AG08395 (cell line): Measurements from ENCODE around the gene RFX1.
"Not testable (repeated sequence)": the region's sequence is repeated elsewhere in the genome, so short reads cannot be mapped to it uniquely, and the experiment has no call there.

Source experiments
- DNase-seq: peaks from one replicate; pipeline ENCODE4 v3.0.0; 2012; ENCODE audit warnings: mixed read lengths, low spot score

Gene RFX1

DNA sequence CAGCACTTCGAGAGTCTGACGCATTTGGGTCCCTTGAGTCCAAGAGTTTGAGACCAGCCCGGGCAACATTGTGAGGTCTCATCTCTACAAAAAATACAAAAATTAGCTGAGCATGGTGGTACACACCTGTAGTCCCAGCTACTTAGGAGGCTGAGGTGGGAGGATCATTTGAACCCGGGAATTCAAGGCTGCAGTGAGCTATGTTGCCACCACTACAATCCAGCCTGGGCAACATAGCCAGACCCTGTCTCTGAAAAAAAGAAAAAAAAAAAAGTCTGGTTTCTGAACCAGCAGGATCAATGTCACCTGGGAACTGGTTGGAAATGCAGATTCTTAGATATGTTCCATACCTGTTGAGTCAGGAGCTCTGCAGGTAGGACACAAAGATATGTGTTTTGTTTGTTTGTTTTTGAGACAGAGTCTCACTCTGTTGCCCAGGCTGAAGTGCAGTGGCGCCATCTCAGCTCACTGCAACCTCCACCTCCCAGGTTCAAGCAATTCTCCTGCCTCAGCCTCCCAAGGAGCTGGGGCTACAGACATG, 20.6 kb upstream of the RFX1 start:
- not testable (repeated sequence) for DNase-seq

DNA sequence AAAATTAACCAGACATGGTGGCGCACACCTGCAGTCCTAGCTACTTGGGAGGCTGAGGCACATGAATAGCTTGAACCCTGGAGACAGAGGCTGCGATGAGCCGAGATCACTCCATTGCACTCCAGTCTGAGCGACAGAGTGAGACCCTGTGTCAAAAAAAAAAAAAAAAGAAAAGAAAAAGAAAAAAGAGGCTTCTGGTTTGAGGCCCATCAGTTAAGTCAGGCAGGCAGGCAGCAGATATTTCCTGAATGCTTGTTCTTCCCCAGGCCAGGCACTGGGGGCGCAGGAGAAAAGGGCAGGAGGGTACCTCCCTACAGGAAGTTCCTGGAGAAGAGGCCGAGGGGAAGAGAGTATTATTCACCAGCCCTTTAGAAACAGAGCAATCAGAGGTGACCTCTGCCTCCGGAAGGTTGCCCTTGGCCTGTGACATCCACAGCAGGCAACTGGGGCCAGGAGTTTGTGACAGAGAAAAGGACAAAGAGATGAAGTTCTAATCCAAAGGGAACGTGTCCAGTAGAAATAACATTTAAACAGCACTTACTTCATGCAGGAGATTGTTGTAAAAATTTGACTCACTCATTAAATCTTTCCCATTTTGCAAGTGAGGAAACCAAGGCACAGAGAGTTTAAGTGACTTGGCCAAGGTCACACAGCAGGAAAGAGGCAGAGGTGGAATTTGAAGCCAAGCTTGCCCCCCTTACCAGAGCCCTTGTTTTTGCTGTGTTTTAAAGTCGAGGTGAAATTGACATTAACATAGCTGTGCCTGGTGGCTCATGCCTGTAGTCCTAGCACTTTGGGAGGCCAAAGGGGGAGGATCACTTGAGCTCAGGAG, 17.5 kb upstream of the RFX1 start:
- peak; percentile 54 for DNase-seq

GRCh38 chr19:14022469-14022868, 16.3 kb upstream of the RFX1 start:
- no peak for DNase-seq

GRCh38 chr19:14021474-14021873, 15.4 kb upstream of the RFX1 start:
- no peak for DNase-seq

DNA sequence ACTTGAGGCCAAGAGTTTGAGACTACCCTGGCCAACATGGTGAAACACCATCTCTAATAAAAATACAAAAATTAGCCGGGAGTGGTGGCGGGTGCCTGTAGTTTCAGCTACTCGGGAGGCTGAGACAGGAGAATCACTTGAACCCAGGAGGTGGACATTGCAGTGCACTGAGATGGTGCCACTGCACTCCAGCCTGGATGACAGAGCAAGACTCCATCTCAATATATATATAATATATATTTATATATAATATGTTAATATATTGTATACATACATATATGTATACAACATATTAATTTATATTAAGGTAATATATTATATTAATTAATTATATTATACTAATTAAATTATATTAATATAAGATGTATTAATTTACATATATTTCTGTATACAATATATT, 13.6 kb upstream of the RFX1 start:
- DNase-seq: not testable (repeated sequence)

GRCh38 chr19:14019100-14019499, 13.0 kb upstream of the RFX1 start:
- DNase-seq: no peak

- DNase-seq: no peak
Observed at GRCh38 chr19:14015524-14016035, 9.5 kb upstream of the RFX1 start.

DNA sequence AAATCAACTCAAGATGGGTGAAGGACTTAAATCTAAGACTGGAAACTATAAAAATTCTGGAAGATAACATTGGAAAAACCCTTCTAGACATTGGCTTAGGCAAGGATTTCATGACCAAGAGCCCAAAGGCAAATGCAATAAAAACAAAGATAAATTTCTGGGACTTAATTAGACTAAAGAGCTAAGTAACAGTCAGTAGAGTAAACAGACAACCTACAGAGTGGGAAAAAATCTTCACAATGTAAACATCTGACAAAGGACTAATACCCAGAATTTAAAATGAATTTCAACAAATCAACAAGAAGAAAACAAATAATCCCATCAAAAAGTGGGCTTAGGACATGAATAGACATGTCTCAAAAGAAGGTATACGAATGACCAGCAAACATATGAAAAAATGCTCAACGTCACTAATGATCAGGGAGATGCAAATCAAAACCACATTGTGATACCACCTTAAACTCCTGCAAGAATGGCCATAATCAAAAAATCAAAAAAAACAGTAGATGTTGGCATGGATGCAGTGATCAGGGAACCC, 6.3 kb upstream of the RFX1 start:
- DNase-seq: no peak

DNA sequence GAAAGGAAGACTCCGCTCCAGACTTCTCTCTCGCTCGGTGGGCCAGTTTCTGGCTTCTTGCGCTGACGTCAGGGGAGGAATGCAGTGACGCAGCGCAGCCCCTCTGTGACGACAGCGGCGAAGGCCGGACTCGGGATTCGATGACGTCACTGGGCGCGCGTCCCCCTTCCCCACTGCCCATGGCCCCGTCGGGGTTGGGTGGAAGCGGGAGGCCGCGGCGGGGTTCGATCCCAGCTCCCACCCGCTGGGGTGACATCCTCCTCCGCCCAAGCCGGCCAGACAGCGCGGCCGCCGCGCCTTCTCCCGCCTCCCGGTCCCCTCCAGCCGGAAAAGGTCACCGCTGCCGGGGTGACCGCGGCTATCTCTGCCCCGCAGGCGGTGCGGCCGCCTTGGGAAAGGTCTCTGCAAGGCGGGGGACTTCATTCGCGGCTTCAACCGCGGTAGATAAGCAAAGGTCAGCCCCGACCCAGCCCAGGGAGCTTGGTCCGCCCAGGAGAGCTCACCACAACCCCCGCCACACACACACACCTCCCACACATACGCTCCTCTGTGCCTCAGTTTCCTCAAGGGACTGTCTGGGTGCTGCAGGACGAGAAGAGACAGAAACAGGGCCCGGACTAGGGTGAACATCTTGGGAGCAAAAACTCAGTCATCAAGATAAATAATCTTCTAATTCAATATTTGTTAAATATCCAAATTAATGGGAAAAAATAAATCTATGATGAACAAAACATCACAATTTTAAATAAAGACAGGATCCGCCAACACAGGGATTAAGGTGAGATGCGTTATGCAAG, 844 bp upstream of the RFX1 start:
- no peak for DNase-seq

DNA sequence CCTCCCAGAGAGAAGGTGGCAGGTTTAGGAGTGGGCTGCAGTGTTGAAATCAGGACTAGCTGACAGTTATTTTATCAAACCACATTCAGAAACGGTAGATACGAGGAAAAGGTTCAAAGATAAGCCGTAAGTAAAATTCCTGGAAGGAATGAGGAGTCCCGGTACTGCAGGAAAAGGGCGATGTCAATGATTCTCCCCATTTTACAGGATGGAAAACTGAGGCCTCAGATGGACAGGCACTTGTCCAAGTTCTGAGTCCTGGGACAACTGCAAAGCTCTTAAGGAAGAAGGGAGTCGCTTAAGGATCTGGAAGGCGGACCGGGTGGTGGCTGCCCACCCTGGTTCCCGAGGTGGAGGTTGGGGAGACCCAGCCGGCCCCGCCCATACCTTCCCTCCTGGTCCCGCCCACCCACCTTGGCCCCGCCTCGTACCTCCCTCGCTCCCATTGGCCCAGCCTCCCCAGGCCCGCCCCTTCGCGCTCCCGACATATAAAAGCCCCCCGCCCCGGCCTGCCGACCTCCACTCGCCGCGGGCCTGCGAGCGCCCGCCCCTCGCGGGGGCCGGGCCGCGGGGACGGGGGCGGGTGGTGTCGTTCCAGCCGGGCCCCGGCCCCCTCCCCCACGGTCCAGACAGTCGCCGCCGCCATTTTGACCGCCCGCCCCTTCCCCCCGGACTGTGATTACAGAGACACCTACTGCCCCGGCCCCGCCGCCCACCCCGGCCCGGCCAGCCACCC, 603 bp downstream of the RFX1 start:
- DNase-seq: peak; percentile 86

DNA sequence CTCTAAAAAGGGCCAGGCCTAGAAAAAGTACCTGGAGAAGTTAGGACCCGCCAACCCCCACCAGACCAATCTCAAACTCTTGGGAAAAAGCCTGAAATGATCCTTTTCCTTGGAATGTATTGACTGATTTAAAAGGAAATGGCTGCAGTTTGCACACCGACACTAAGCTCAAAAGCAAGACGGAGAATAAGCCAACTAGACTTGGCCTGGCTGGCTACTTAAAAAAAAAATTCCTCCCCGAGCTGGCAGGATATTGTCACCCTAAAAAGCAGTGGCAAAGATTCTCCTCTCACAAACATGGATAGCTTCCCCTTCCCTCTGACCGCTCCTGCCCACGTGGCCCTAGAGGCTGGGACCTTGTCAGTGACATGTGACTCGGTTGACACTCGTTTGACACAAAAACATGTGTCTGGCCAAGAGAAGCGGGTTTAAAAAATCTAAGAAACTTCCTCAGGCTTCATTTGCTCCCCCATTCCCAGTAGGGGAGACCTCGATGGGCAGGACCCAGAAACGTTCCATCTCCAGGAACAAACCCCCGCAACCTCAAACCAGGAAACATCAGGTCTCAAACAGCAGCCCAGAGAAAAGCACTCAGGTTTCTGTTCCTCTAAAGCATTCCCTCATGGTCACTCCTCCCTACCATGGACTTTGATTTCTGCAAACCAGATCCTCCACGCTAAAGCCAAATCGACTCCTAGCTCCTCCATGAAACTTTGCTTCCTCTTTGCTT, 1.3 kb downstream of the RFX1 start:
- DNase-seq: peak; percentile 33

GRCh38 chr19:14003251-14004055, 2.7 kb downstream of the RFX1 start:
- peak; percentile 7 for DNase-seq

DNA sequence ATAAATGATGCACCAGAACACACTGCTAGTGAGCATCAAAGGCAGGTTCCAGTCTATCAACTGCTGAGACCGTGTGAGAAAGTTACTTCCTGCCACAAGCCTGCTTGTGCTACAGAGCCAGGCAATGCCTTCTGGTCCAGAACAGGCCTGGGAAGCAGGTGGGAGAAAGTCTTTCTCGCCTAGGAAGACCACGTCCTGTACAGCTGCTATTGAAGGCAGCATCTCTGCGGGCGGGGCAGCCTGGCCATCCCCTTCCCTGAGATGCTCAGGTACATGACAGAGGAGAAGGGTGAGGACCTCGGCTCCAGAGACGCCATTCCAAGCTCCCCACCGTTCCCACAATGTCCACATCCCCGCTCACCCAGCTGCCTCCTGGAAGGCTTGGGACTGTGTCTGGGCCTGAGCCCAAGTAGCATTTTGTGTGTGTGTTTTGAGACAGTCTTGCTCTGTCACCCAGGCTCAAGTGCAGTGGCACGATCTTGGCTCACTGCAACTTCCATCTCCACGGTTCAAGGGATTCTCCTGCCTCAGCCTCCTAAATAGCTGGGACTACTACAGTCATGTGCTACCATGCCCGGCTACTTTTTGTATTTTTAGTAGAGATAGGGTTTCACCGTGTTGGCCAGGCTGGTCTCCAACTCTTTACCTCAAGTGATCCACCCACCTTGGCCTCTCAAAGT, 3.4 kb downstream of the RFX1 start:
- DNase-seq: peak; percentile 1

- no peak for DNase-seq
Observed at GRCh38 chr19:14000691-14001375, 5.3 kb downstream of the RFX1 start.

GRCh38 chr19:13999085-13999484, 7.0 kb downstream of the RFX1 start:
- DNase-seq: peak; percentile 0

DNA sequence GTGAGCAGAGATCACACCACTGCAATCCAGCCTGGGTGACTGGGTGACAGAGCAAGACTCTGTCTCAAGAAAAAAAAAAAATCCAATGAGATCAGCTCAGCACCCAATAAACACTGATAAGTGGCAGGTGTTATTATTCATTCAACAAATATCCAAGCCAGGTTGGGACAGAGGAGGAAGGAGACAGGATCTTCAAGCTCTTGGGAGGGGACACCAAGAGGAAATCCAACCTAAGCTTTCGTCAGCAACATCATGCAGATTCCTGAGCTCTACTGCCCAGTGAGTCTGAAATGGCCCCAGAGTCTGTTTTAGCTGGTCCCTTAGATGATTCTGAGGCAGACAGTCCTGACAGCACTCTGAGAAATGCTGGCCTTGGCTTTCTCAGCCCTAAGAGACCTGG, 7.7 kb downstream of the RFX1 start:
- DNase-seq: peak; percentile 1

DNA sequence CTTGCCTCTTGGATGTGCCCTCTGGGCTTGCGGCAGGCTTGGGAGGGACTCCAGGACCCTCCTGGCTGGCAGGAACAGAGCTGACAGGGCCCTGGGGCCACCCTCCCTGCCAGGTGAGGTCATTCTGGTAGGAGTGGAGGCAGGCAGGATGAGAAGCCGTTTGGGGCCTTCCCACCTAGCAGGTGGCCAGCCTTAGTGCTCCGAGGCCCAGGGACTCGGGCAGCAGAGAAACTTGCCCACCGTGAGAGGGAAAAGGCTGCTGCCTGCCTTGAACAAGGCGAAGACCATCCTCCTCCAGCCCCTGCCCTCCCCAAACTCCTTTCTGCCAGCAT, 8.5 kb downstream of the RFX1 start:
- peak; percentile 1 for DNase-seq

GRCh38 chr19:13996928-13997630, 9.0 kb downstream of the RFX1 start:
- DNase-seq: peak; percentile 1
